Mesenchymal stem cell (in vitro differentiated cells and primary cell): ENCODE results near the gene PRSS23.
"Not testable (repeated sequence)": the region's sequence is repeated elsewhere in the genome, so short reads cannot be mapped to it uniquely, and the experiment has no call there.

ENCODE experiments used
- DNase-seq: peaks from one replicate; pipeline ENCODE4 v3.0.0-alpha.2; 2013
- H2AFZ ChIP-seq: one replicate; pipeline ENCODE4 v1.6.1; 2013; ENCODE audit warnings: low read depth, mild to moderate bottlenecking, control low read depth, inconsistent platforms, low read length, moderate library complexity
- H2AK5ac ChIP-seq: 2 replicates; pipeline ENCODE4 v1.6.1; 2013; ENCODE audit warnings: low read length, moderate library complexity, mild to moderate bottlenecking, inconsistent platforms; ENCODE audit not compliant: severe bottlenecking
- H2BK120ac ChIP-seq: one replicate; pipeline ENCODE4 v1.6.1; 2013; ENCODE audit warnings: low read depth, mild to moderate bottlenecking, inconsistent platforms, low read length, moderate library complexity
- H2BK12ac ChIP-seq, 2 experiments: one replicate each; pipeline ENCODE4 v1.6.1; 2013; ENCODE audit warnings: inconsistent platforms in 2 of 2, low read length in 2 of 2, mild to moderate bottlenecking in 2 of 2, moderate library complexity in 2 of 2, control low read depth in 1 of 2
- H2BK15ac ChIP-seq: one replicate; pipeline ENCODE4 v1.6.1; 2013; ENCODE audit warnings: mild to moderate bottlenecking, low read depth, inconsistent platforms; ENCODE audit not compliant: poor library complexity, severe bottlenecking
- H2BK5ac ChIP-seq: 2 replicates; pipeline ENCODE4 v1.6.1; 2013; ENCODE audit warnings: low read depth, mild to moderate bottlenecking, low read length, control low read depth, inconsistent platforms; ENCODE audit not compliant: poor library complexity, severe bottlenecking
- H3K14ac ChIP-seq, 2 experiments: one replicate each; pipeline ENCODE4 v1.6.1; 2013; ENCODE audit warnings: inconsistent platforms in 2 of 2, low read length in 2 of 2, control low read depth in 1 of 2, mild to moderate bottlenecking in 1 of 2, moderate library complexity in 1 of 2
- H3K18ac ChIP-seq, 2 experiments: one replicate each; pipeline ENCODE4 v1.6.1; 2013; ENCODE audit warnings: inconsistent platforms in 2 of 2, low read length in 2 of 2, control low read depth in 1 of 2, low read depth in 1 of 2, mild to moderate bottlenecking in 1 of 2
- H3K23ac ChIP-seq, 2 experiments: one replicate each; pipeline ENCODE4 v1.6.1; 2013; ENCODE audit warnings: inconsistent platforms in 2 of 2, low read length in 2 of 2, mild to moderate bottlenecking in 2 of 2, moderate library complexity in 2 of 2, control low read depth in 1 of 2
- H3K27ac ChIP-seq: 2 replicates; pipeline ENCODE4 v1.5.1; 2013; ENCODE audit warnings: mild to moderate bottlenecking, moderate library complexity, low read length, control low read depth, inconsistent platforms; ENCODE audit not compliant: poor library complexity, severe bottlenecking
- H3K27me3 ChIP-seq, 2 experiments: 2 replicates each; pipeline versions ENCODE4 v1.6.1 to v1.7.0; 2013; ENCODE audit warnings: low read length in 2 of 2, mild to moderate bottlenecking in 2 of 2, moderate library complexity in 2 of 2, control low read depth in 1 of 2, inconsistent platforms in 1 of 2; ENCODE audit not compliant: control insufficient read depth in 1 of 2, insufficient read depth in 1 of 2
- H3K36me3 ChIP-seq, 2 experiments: 2 replicates each; pipeline versions ENCODE4 v1.6.1 to v1.7.0; 2013; ENCODE audit warnings: low read length in 2 of 2, control low read depth in 1 of 2, inconsistent platforms in 1 of 2, low read depth in 1 of 2, mild to moderate bottlenecking in 1 of 2; ENCODE audit not compliant: insufficient read depth in 2 of 2, control insufficient read depth in 1 of 2
- H3K4ac ChIP-seq, 2 experiments: one replicate each; pipeline ENCODE4 v1.6.1; 2013; ENCODE audit warnings: inconsistent platforms in 2 of 2, low read length in 2 of 2, mild to moderate bottlenecking in 2 of 2, moderate library complexity in 2 of 2, control low read depth in 1 of 2, low read depth in 1 of 2
- H3K4me1 ChIP-seq: 2 replicates; pipeline ENCODE4 v1.6.1; 2013; ENCODE audit warnings: low read depth, low read length, control low read depth; ENCODE audit not compliant: control insufficient read depth, insufficient read depth
- H3K4me2 ChIP-seq: 2 replicates; pipeline ENCODE4 v1.6.1; 2013; ENCODE audit warnings: low read length, mild to moderate bottlenecking, inconsistent platforms; ENCODE audit not compliant: poor library complexity, severe bottlenecking
- H3K4me3 ChIP-seq, 2 experiments: 2 replicates each; pipeline versions ENCODE4 v1.5.1 to v1.7.0; 2013; ENCODE audit warnings: low read length in 2 of 2, mild to moderate bottlenecking in 2 of 2, control low read depth in 1 of 2, low read depth in 1 of 2; ENCODE audit not compliant: insufficient read depth in 1 of 2
- H3K79me1 ChIP-seq: replicated peaks from 2 replicates; pipeline ENCODE4 v1.6.1; 2013; ENCODE audit warnings: mild to moderate bottlenecking, control low read depth, low read length, inconsistent platforms; ENCODE audit not compliant: poor library complexity, severe bottlenecking
- H3K9ac ChIP-seq: 2 replicates; pipeline ENCODE4 v1.7.0; 2013; ENCODE audit warnings: mild to moderate bottlenecking, low read length, moderate library complexity
- H3K9me3 ChIP-seq: 2 replicates; pipeline ENCODE4 v1.7.0; 2013; ENCODE audit warnings: mild to moderate bottlenecking, low read length; ENCODE audit not compliant: control insufficient read depth
- H4K8ac ChIP-seq: one replicate; pipeline ENCODE4 v1.6.1; 2013; ENCODE audit warnings: inconsistent platforms, mild to moderate bottlenecking, low read length, moderate library complexity
- H4K91ac ChIP-seq: one replicate; pipeline ENCODE4 v1.6.1; 2013; ENCODE audit warnings: mild to moderate bottlenecking, low read length, inconsistent platforms
- WGBS: methylation state at CpG from one replicate; pipeline ENCODE4 v1.1.7; 2013; ENCODE audit warnings: mixed read lengths; 5-methylcytosine and 5-hydroxymethylcytosine counted together

Gene PRSS23

GRCh38 chr11:86769219-86769618 is 31.1 kb upstream of the PRSS23 start:
- no peak for DNase-seq

DNA sequence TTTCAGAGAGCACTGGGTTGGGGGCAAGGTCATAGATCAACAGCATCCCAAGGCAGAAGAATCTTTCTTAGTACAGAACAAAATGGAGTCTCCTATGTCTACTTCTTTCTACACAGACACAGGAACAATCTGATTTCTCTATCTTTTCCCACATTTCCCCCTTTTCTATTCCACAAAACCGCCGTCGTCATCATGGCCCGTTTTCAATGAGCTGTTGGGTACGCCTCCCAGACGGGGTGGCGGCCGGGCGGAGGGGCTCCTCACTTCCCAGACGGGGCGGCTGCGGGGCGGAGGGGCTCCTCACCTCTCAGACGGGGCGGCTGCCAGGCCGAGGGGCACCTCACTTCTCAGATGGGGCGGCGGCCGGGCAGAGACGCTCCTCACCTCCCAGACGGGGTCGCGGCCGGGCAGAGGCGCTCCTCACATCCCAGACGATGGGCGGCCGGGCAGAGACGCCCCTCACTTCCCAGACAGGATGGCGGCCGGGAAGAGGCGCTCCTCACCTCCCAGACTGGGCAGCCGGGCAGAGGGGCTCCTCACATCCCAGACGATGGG is 29.8 kb upstream of the PRSS23 start:
- not testable (repeated sequence) for H2AK5ac ChIP-seq, H3K4me2 ChIP-seq, H2BK12ac ChIP-seq, H4K8ac ChIP-seq, H2BK120ac ChIP-seq, DNase-seq, H3K36me3 ChIP-seq, H3K27me3 ChIP-seq, H4K91ac ChIP-seq, H3K14ac ChIP-seq, H3K4me3 ChIP-seq, H2BK5ac ChIP-seq, H2BK15ac ChIP-seq, H3K23ac ChIP-seq, H3K4ac ChIP-seq, H3K9ac ChIP-seq, H3K4me1 ChIP-seq, H3K9me3 ChIP-seq, H3K79me1 ChIP-seq, H3K27ac ChIP-seq, H2AFZ ChIP-seq, H3K18ac ChIP-seq
- WGBS = 92% methylated on average over 16 of the region's 34 CpGs

More at GRCh38 chr11:86769219-86769618, 31.1 kb upstream of the PRSS23 start:
- Histone ChIP-seq H3K36me3 (no peaks in the 10 kb centered on the region), H2BK15ac (no peak overlapping the region), H2BK120ac (no peak overlapping the region), H3K4me1 (no peaks in the 10 kb centered on the region), H3K9me3 (no peaks in the 10 kb centered on the region), H3K27ac (no peak overlapping the region), H2AFZ (no peak overlapping the region), H3K23ac (no peak overlapping the region), H2BK12ac (no peak overlapping the region), H3K4me2 (no peak overlapping the region), H4K91ac (no peak overlapping the region), H3K4ac (no peak overlapping the region), H4K8ac (no peak overlapping the region), H3K27me3 (no peaks in the 10 kb centered on the region), H3K14ac (no peak overlapping the region), H3K4me3 (no peak overlapping the region), H2AK5ac (no peak overlapping the region), H3K79me1 (no peaks in the 10 kb centered on the region), H2BK5ac (no peak overlapping the region), H3K9ac (no peak overlapping the region), H3K18ac (no peak overlapping the region)
- WGBS = 37% methylated on average over 2 of the region's 2 CpGs

- Histone ChIP-seq H4K91ac (no peak overlapping the region), H3K18ac (peak overlapping the region in 1 of 2 experiments; percentile 30), H3K4me3 (no peak overlapping the region), H3K79me1 (no peaks in the 10 kb centered on the region), H3K9me3 (no peaks in the 10 kb centered on the region), H2BK120ac (no peak overlapping the region), H2AK5ac (no peak overlapping the region), H3K9ac (no peak overlapping the region), H3K23ac (no peak overlapping the region), H3K4me1 (no peaks in the 10 kb centered on the region), H3K27me3 (no peaks in the 10 kb centered on the region), H3K14ac (no peak overlapping the region), H3K36me3 (no peaks in the 10 kb centered on the region), H3K4ac (no peak overlapping the region), H3K4me2 (no peak overlapping the region), H2BK12ac (peak overlapping the region in 1 of 2 experiments; percentile 33), H2BK15ac (no peak overlapping the region), H4K8ac (no peak overlapping the region), H2AFZ (no peak overlapping the region), H2BK5ac (no peak overlapping the region), H3K27ac (no peak overlapping the region)
- no peak for DNase-seq
- WGBS = 97% methylated on average over 2 of the region's 2 CpGs
Observed at GRCh38 chr11:86772999-86773398, 27.3 kb upstream of the PRSS23 start.

- Histone ChIP-seq H3K4me1 (no peaks in the 10 kb centered on the region), H4K8ac (no peak overlapping the region), H3K18ac (no peak overlapping the region), H2BK120ac (no peak overlapping the region), H2BK12ac (no peak overlapping the region), H3K79me1 (no peaks in the 10 kb centered on the region), H3K14ac (peak overlapping the region in 1 of 2 experiments; percentile 57), H3K27ac (no peak overlapping the region), H3K27me3 (no peaks in the 10 kb centered on the region), H3K9me3 (no peaks in the 10 kb centered on the region), H2AFZ (no peak overlapping the region), H3K23ac (no peak overlapping the region), H3K4ac (no peak overlapping the region), H3K36me3 (no peaks in the 10 kb centered on the region), H2BK15ac (no peak overlapping the region), H4K91ac (no peak overlapping the region), H3K4me3 (no peak overlapping the region), H2BK5ac (no peak overlapping the region), H3K9ac (no peak overlapping the region), H3K4me2 (no peak overlapping the region), H2AK5ac (no peak overlapping the region)
- WGBS = 93% methylated on average over 2 of the region's 3 CpGs
- no peak for DNase-seq
Observed at GRCh38 chr11:86773513-86774252, 26.7 kb upstream of the PRSS23 start.
